B cell (primary cell): ENCODE measurements around the gene UBE3C. TPM values are rescaled to one million over a fixed set of nuclear protein-coding genes. Genes with fewer than 3 reads are reported as not detected.

Experiments
- ATAC-seq: fragments of 200-7000 bp; cut with Tn5 transposase; one replicate; pipeline ENCODE4 v1.10.0; 2021; ENCODE audit warnings: low read depth, mild to moderate bottlenecking, moderate number of reproducible peaks, moderate library complexity
- CTCF ChIA-PET: fragments of 350-600 bp; sonication (Branson Sonifier 250); formaldehyde crosslinking; loops from one replicate; lab custom pipeline; 2021; ENCODE audit warnings: antibody characterized with exemption, inconsistent platforms; lab: Charles Lee
- POLR2A ChIA-PET: fragments of 350-600 bp; sonication (Branson Sonifier 250); formaldehyde crosslinking; loops from one replicate; lab custom pipeline; 2021; ENCODE audit warnings: antibody characterized with exemption; lab: Charles Lee
- DNase-seq: peaks from one replicate; pipeline ENCODE4 v3.0.0; 2013
- H2AFZ ChIP-seq: 2 replicates; pipeline ENCODE4 v1.6.1; 2012; ENCODE audit warnings: mild to moderate bottlenecking, low read depth, low read length; ENCODE audit not compliant: insufficient read depth, poor library complexity, severe bottlenecking
- H3K27ac ChIP-seq, 2 donors: 1 replicate in 1 of 2; 2 replicates in 1 of 2; pipeline ENCODE4 v1.5.1; 2012 to 2013; ENCODE audit warnings: low read length in 2 of 2, mild to moderate bottlenecking in 2 of 2, moderate library complexity in 1 of 2
- H3K27me3 ChIP-seq, 4 experiments: fragments of 200-600 bp in 1 of 4; sonication (generic) in 1 of 4; replicated peaks in 1 of 4; 1 replicate in 2 of 4; 2 replicates in 2 of 4; pipeline versions ENCODE4 v1.6.1 to v1.7.0; 2013 to 2016; ENCODE audit warnings: low read length in 3 of 4, mild to moderate bottlenecking in 2 of 4, mixed read lengths in 1 of 4, moderate library complexity in 1 of 4; ENCODE audit not compliant: insufficient read depth in 4 of 4, control insufficient read depth in 3 of 4; ENCODE audit errors: control extremely low read depth in 1 of 4
- H3K36me3 ChIP-seq, 2 experiments: replicated peaks in 1 of 2; 1 replicate in 1 of 2; 2 replicates in 1 of 2; pipeline versions ENCODE4 v1.6.1 to v1.7.1; 2013; ENCODE audit warnings: low read length in 1 of 2; ENCODE audit not compliant: insufficient read depth in 2 of 2, control insufficient read depth in 1 of 2; ENCODE audit errors: control extremely low read depth in 1 of 2, extremely low read depth in 1 of 2
- H3K4me1 ChIP-seq, 2 donors: fragments of 200-600 bp in 1 of 2; sonication (generic) in 1 of 2; 1 replicate in 1 of 2; 2 replicates in 1 of 2; pipeline versions ENCODE4 v1.5.1 to v1.6.1; 2013 to 2017; ENCODE audit warnings: low read length in 2 of 2; ENCODE audit not compliant: control insufficient read depth in 2 of 2, insufficient read depth in 2 of 2
- H3K4me2 ChIP-seq: replicated peaks from 2 replicates; pipeline ENCODE3; 2012; ENCODE audit warnings: mild to moderate bottlenecking, low read depth, low read length; ENCODE audit not compliant: poor library complexity, severe bottlenecking
- H3K4me3 ChIP-seq, 5 experiments: fragments of 200-600 bp in 1 of 5; sonication (generic) in 1 of 5; 1 replicate in 3 of 5; 2 replicates in 2 of 5; pipeline versions ENCODE4 v1.5.1 to v1.7.0; 2011 to 2016; ENCODE audit warnings: low read length in 4 of 5, mild to moderate bottlenecking in 4 of 5, low read depth in 2 of 5, control low read depth in 1 of 5, moderate library complexity in 1 of 5; ENCODE audit not compliant: insufficient read depth in 1 of 5; ENCODE audit errors: control extremely low read depth in 1 of 5, extremely low read depth in 1 of 5
- H3K79me2 ChIP-seq: fragments of 200-600 bp; sonication (generic); one replicate; pipeline ENCODE4 v1.6.0; 2016; ENCODE audit warnings: low read length; ENCODE audit not compliant: control insufficient read depth, insufficient read depth
- H3K9ac ChIP-seq: fragments of 200-600 bp; sonication (generic); 2 replicates; pipeline ENCODE4 v1.6.1; 2017; ENCODE audit warnings: mild to moderate bottlenecking, low read length, moderate library complexity
- H3K9me3 ChIP-seq, 3 donors: one replicate each; pipeline versions ENCODE4 v1.6.1 to v1.7.1; 2013; ENCODE audit warnings: low read length in 2 of 3; ENCODE audit not compliant: control insufficient read depth in 2 of 3, insufficient read depth in 1 of 3; ENCODE audit errors: control extremely low read depth in 1 of 3
- H4K20me1 ChIP-seq: 2 replicates; pipeline ENCODE4 v1.6.0; 2012; ENCODE audit warnings: mild to moderate bottlenecking, low read length; ENCODE audit not compliant: insufficient read depth, control insufficient read depth, poor library complexity, severe bottlenecking
- H3K27ac Mint-ChIP-seq: one replicate; pipeline ENCODE4 v1.8.0; 2021; ENCODE audit warnings: mixed read lengths
- H3K27me3 Mint-ChIP-seq: one replicate; pipeline ENCODE4 v1.8.0; 2021; ENCODE audit warnings: mixed read lengths
- H3K4me1 Mint-ChIP-seq: one replicate; pipeline ENCODE4 v1.8.0; 2021; ENCODE audit warnings: mixed read lengths
- H3K4me3 Mint-ChIP-seq: one replicate; pipeline ENCODE4 v1.8.0; 2021; ENCODE audit warnings: mixed read lengths
- H3K9me3 Mint-ChIP-seq: one replicate; pipeline ENCODE4 v1.8.0; 2022; ENCODE audit warnings: mixed read lengths; ENCODE audit not compliant: insufficient read depth
- EZH2 ChIP-seq: IDR thresholded peaks from 2 replicates; pipeline ENCODE4 v1.6.1; 2012; ENCODE audit warnings: borderline replicate concordance, low read depth, mild to moderate bottlenecking, moderate library complexity, low read length; ENCODE audit not compliant: insufficient read depth, poor library complexity, severe bottlenecking
- WGBS: methylation state at CpG from one replicate; pipeline ENCODE4 v1.1.5; 2013; ENCODE audit warnings: missing lambda C conversion rate; ENCODE audit not compliant: insufficient coverage; 5-methylcytosine and 5-hydroxymethylcytosine counted together
- intact Hi-C: fragments of 100-400 bp; cut with micrococcal nuclease; formaldehyde crosslinking; loops from one replicate; pipeline ENCODE4 v1.10.0; 2022
- polyA plus RNA-seq: library from polyadenylated mRNA; depleted of rRNA; stranded (reverse); fragments of >200 nt; gene quantifications from 2 replicates; pipeline ENCODE4 v1.2.3, GENCODE V29; 2012
- total RNA-seq, 2 donors: library from RNA; stranded (reverse); fragments of 120-200 nt in 1 of 2; gene quantifications; 1 replicate in 1 of 2; 2 replicates in 1 of 2; pipeline versions ENCODE4 v1.2.3 to v1.2.4, GENCODE V29; 2013 to 2022
- TF ChIP-seq, protein P1 (sequence below): fragments of 200-600 bp; IDR thresholded peaks from one replicate; pipeline ENCODE4 v1.8.0; 2022; ENCODE audit warnings: antibody characterized with exemption, mild to moderate bottlenecking

UBE3C gene
- total and polyA plus RNA-seq, 2 donors (not counting 1 experiment from before 2014, with no cell fraction given), result 17.8 to 66.5 TPM

DNA sequence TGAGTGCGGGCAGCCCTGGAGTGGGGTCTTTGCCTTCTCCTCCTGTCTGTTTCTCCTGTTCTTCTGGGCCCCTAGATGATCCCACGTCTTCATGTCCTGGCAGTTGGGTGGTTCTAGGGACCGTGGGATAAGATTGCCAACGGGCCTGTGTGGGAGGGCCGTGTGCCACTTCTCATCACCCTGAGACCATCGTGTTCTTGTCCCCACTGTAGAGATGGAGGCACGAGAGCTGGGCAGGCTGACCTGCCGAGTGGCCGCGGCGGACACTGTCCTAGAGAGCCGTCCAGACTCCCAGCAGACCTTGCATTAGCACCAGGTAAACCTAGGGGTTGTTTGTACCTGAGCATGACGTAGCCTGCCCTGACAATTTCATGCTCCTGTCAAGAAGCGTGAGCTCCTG is 18.5 kb upstream of the UBE3C start:
- H3K27ac Mint-ChIP-seq, result no peak overlapping the region
- ATAC-seq (no peak), DNase-seq (no peak)
- no peaks in the 10 kb centered on the region for H3K4me1 Mint-ChIP-seq
- peaks cover 3% of the 10 kb centered on the region for H3K9me3 Mint-ChIP-seq
- no peaks in the 10 kb centered on the region for H4K20me1 ChIP-seq
- no peaks in the 10 kb centered on the region for H3K4me1 ChIP-seq
- H3K27me3 Mint-ChIP-seq, result peaks cover 10% of the 10 kb centered on the region
- H3K9me3 ChIP-seq, result peaks cover 0 to 9% (median 6%) of the 10 kb centered on the region in 3 donors
- H3K27ac ChIP-seq, result no peak overlapping the region
- no peak for TF ChIP-seq EZH2
- TF ChIP-seq, protein P1, sequence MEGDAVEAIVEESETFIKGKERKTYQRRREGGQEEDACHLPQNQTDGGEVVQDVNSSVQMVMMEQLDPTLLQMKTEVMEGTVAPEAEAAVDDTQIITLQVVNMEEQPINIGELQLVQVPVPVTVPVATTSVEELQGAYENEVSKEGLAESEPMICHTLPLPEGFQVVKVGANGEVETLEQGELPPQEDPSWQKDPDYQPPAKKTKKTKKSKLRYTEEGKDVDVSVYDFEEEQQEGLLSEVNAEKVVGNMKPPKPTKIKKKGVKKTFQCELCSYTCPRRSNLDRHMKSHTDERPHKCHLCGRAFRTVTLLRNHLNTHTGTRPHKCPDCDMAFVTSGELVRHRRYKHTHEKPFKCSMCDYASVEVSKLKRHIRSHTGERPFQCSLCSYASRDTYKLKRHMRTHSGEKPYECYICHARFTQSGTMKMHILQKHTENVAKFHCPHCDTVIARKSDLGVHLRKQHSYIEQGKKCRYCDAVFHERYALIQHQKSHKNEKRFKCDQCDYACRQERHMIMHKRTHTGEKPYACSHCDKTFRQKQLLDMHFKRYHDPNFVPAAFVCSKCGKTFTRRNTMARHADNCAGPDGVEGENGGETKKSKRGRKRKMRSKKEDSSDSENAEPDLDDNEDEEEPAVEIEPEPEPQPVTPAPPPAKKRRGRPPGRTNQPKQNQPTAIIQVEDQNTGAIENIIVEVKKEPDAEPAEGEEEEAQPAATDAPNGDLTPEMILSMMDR, result no peak
- 93% methylated on average over 14 of the region's 14 CpGs for WGBS
- no peak overlapping the region for H3K4me3 ChIP-seq
- no peaks in the 10 kb centered on the region for H3K27me3 ChIP-seq
- CTCF ChIA-PET, result no interaction called here
- H3K79me2 ChIP-seq, result no peaks in the 10 kb centered on the region
- no peak overlapping the region for H3K4me3 Mint-ChIP-seq
- H3K4me2 ChIP-seq, result no peak overlapping the region
- H3K36me3 ChIP-seq, result no peaks in the 10 kb centered on the region
- no peak overlapping the region for H3K9ac ChIP-seq
- POLR2A ChIA-PET, result no interaction called here
- no peak overlapping the region for H2AFZ ChIP-seq
- intact Hi-C loops, result no loop called here

DNA sequence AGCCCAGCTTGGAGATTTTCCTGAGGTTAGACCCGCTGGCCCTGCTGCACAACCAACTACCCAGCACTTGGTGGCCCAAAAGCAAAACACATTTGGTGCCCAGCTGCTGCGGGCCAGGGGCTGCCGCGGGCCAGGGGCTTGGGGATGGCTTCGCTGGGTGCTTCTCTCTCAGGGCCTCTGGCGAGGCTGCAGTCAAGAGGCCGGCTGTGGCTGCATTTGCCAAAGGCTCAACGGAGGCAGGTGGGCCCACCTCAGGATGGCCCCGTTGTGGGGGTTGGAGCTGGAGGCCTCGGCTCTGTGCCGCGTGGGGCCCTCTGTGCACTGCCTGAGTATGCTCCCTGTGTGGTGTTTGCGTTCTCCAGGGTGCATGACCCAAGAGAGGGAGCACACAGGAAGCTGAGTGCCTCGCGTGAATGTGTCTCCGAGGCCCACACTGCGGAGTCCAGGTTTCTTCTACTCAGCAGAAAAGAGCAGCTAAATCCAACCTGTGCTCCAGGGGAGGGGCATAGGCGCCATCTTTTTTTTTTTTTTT is 17.5 kb upstream of the UBE3C start:
- Mint-ChIP-seq H3K9me3 (peaks cover 3% of the 10 kb centered on the region), H3K27ac (no peak overlapping the region), H3K27me3 (peaks cover 7% of the 10 kb centered on the region), H3K4me3 (no peak overlapping the region), H3K4me1 (no peaks in the 10 kb centered on the region)
- ChIA-PET CTCF (no interaction called here), POLR2A (no interaction called here)
- no peaks in the 10 kb centered on the region for H4K20me1 ChIP-seq
- ATAC-seq (no peak), DNase-seq (no peak)
- H3K9me3 ChIP-seq, result peaks cover 0 to 9% (median 6%) of the 10 kb centered on the region in 3 donors
- H3K27ac ChIP-seq, result no peak overlapping the region
- H3K4me1 ChIP-seq, result no peaks in the 10 kb centered on the region
- intact Hi-C loops, result no loop called here
- TF ChIP-seq, protein P1, result no peak
- TF ChIP-seq EZH2, result no peak
- H3K4me3 ChIP-seq, result no peak overlapping the region
- peaks cover 0 to 2% (median 0%) of the 10 kb centered on the region in 4 experiments for H3K27me3 ChIP-seq
- no peak overlapping the region for H3K4me2 ChIP-seq
- 95% methylated on average over 17 of the region's 18 CpGs for WGBS
- H3K79me2 ChIP-seq, result no peaks in the 10 kb centered on the region
- H3K36me3 ChIP-seq, result no peaks in the 10 kb centered on the region
- no peak overlapping the region for H2AFZ ChIP-seq
- no peak overlapping the region for H3K9ac ChIP-seq
